Subcutaneous adipose tissue (tissue), 4 donors: Measurements from ENCODE around the gene SCN11A. TPM values are rescaled to one million over a fixed set of nuclear protein-coding genes. Genes with fewer than 3 reads are reported as not detected.

Source experiments
- CTCF ChIP-seq: fragments of 450-650 bp; IDR thresholded peaks from one replicate; pipeline ENCODE4 v1.5.1; 2016; ENCODE audit warnings: low read depth, mild to moderate bottlenecking, control low read depth, antibody characterized with exemption, moderate library complexity
- total RNA-seq, 4 donors: library from RNA; depleted of rRNA; stranded (reverse); fragments of >200 nt; gene quantifications; one replicate each; pipeline ENCODE4 v1.1.0, GENCODE V29; 2016

The SCN11A gene
- total RNA-seq, 4 donors from 2014 or later = 0.34 to 1.9 (median 0.46) TPM

DNA sequence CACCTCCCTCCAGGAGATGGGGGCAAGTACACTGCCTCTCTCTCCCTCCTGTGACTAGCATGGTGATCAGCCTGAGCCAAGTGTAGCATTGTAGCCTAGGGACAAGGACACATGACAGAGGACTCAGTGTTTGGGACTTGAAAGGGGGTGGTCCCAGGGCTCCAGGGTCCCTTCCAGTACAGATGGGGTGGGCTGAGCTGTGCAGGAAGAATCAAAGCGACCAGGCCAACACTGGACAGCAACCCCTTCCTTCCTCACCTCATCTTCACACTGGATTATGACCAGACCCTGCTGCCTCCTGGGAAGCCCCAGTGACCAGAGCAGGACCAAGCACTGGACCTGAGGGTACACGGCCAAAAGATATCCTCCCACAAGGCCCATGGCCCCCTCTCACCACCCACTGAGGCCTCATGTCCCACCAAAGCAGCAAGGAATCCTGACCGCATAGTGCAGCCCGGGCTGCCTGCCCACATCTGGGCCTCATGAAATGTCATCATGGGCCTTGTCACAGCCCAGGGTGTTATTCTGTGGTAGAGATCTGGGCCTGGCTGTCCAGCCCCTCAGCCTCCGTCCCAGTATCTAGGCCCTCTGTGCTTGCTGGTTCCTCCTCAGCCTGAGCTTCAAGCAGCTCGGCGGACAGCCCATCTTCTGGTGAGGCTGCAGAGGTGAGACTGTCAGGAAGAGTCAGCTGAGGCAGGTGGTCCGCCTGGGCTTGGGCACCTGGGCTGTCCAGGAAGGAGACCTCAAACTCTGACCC is 46.1 kb upstream of the SCN11A start:
- TF ChIP-seq CTCF = no peak

DNA sequence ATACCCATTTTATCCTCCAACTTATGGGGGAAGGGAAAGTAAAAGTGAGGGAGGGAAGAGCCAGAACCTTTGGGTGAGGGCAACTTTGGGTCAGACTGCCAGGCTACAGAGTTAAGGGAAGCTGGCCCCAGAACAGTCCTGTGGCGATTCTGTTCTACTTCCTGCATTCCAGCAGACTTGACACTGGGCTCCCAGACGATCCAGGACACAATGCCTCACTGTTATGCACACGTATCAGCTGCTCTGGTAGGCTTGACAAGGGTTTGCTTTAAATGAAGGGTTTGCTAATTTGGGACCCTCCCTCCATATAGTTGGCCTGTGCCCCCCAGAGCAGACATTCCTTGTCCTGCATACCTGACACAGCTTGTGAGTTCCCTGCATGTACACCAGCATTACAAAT is 45.0 kb upstream of the SCN11A start:
- TF ChIP-seq CTCF = no peak

- no peak for TF ChIP-seq CTCF
Measured at GRCh38 chr3:39095778-39096177, 44.0 kb upstream of the SCN11A start.

GRCh38 chr3:39094851-39095677 is 43.3 kb upstream of the SCN11A start:
- no peak for TF ChIP-seq CTCF

DNA sequence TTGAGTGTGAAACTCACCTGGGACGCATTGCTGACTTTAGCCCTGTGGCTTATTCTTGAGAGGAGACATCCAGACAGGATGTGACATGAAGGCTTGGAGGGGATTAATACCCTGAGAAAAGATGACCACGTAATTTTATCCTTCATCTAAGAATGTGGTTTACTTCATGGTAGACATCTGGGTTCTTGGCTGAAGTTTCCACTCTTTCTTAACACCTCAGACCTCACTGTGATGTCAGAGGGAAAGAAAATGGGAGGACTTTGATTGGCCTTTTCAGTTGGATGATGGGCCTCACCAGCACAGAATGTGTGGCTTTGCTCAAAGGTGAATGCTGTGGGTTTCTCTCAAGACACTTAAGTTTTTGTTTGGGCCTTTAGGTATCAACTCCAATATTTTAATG is 39.2 kb upstream of the SCN11A start:
- no peak for TF ChIP-seq CTCF

- no peak for TF ChIP-seq CTCF
Measured at GRCh38 chr3:39088889-39089288, 37.1 kb upstream of the SCN11A start.

DNA sequence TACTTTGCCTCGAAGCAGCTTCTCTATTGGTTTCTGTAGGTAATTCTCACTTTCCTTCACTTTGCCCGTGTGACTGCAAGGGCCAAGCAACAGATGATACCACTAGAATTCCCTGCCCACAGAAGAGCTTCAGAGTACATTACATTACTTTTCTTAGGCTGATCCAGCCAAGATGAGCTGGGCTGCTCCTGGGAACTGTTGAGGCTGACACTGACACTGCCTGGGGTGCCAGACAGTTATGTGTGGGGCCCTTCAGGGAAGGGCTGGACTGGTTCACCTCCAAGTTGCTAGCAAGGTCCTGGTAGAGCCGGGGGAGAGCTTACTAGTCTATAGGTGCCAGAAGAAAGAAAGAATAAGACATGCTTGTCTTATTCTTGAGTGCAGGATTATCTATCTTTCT is 36.7 kb upstream of the SCN11A start:
- TF ChIP-seq CTCF = no peak
